Ishikawa (cell line): ENCODE measurements around the gene TLCD3A.

ENCODE experiments used
- CEBPB ChIP-seq: IDR thresholded peaks from 2 replicates; pipeline ENCODE4 v1.6.1; 2012
- CREB1 ChIP-seq: IDR thresholded peaks from 2 replicates; pipeline ENCODE4 v1.6.1; 2012; ENCODE audit warnings: low read depth
- EGR1 ChIP-seq: IDR thresholded peaks from 2 replicates; pipeline ENCODE4 v1.6.1; 2012
- EP300 ChIP-seq: IDR thresholded peaks from 2 replicates; pipeline ENCODE4 v1.6.1; 2012; ENCODE audit warnings: borderline replicate concordance
- FOXM1 ChIP-seq: IDR thresholded peaks from 2 replicates; pipeline ENCODE4 v1.6.1; 2012; ENCODE audit warnings: low read depth, borderline replicate concordance
- NFIC ChIP-seq: IDR thresholded peaks from 2 replicates; pipeline ENCODE4 v1.6.1; 2012
- RAD21 ChIP-seq: IDR thresholded peaks from 2 replicates; pipeline ENCODE4 v1.6.1; 2012; ENCODE audit warnings: low read depth
- TAF1 ChIP-seq: IDR thresholded peaks from 2 replicates; pipeline ENCODE4 v1.6.1; 2012; ENCODE audit warnings: low read depth, mild to moderate bottlenecking
- TCF12 ChIP-seq: IDR thresholded peaks from 2 replicates; pipeline ENCODE4 v1.6.1; 2012; ENCODE audit warnings: low read depth
- TEAD4 ChIP-seq: IDR thresholded peaks from 2 replicates; pipeline ENCODE4 v1.6.1; 2012
- YY1 ChIP-seq: IDR thresholded peaks from 2 replicates; pipeline ENCODE4 v1.6.1; 2012; ENCODE audit warnings: low read depth
- ZBTB7A ChIP-seq: IDR thresholded peaks from 2 replicates; pipeline ENCODE4 v1.6.1; 2012; ENCODE audit warnings: low read depth
- TF ChIP-seq, protein P1 (sequence below): IDR thresholded peaks from 2 replicates; pipeline ENCODE4 v1.6.1; 2012; ENCODE audit warnings: low read depth, mild to moderate bottlenecking
- TF ChIP-seq, protein P2 (sequence below): IDR thresholded peaks from 2 replicates; pipeline ENCODE4 v1.6.1; 2012
- TF ChIP-seq, protein P3 (sequence below): IDR thresholded peaks from 2 replicates; pipeline ENCODE4 v1.6.1; 2012

The TLCD3A gene

DNA sequence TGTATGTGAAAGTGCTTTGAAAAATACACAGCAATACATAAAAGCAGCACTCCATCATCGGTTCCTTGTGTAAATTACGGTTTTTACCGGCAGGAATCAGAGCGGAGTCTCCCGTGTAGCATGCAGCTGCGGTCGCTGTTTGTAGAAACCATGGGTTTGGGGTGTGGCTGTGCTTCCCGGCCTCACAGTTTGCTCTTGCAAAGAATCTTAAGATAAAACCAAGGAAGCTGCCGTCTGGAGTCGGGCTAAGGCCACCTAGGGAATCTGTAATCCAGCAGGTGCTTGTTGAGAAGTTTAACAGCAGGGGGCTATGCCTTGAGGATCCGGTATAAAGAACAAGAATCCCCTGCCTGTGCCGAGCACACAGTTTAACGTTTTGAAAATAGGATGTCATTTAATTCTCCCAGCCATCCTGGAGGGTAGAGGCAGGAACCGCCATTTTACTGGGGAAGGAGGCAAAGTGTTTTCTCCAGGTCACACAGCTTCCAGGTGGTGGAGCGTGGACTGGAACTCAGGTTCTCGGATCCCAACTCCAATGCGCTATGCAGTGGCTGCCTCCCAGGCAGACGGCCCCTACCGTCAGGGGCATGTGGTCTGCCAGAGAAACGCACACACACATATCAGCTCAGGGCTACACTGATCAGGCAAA is 6.0 kb upstream of the TLCD3A start:
- TF ChIP-seq YY1 (no peak), FOXM1 (no peak), RAD21 (no peak), EP300 (no peak), TCF12 (no peak), CREB1 (no peak), TEAD4 (no peak), CEBPB (no peak), NFIC (no peak), ZBTB7A (no peak), EGR1 (no peak), TAF1 (no peak)
- TF ChIP-seq, protein P1, sequence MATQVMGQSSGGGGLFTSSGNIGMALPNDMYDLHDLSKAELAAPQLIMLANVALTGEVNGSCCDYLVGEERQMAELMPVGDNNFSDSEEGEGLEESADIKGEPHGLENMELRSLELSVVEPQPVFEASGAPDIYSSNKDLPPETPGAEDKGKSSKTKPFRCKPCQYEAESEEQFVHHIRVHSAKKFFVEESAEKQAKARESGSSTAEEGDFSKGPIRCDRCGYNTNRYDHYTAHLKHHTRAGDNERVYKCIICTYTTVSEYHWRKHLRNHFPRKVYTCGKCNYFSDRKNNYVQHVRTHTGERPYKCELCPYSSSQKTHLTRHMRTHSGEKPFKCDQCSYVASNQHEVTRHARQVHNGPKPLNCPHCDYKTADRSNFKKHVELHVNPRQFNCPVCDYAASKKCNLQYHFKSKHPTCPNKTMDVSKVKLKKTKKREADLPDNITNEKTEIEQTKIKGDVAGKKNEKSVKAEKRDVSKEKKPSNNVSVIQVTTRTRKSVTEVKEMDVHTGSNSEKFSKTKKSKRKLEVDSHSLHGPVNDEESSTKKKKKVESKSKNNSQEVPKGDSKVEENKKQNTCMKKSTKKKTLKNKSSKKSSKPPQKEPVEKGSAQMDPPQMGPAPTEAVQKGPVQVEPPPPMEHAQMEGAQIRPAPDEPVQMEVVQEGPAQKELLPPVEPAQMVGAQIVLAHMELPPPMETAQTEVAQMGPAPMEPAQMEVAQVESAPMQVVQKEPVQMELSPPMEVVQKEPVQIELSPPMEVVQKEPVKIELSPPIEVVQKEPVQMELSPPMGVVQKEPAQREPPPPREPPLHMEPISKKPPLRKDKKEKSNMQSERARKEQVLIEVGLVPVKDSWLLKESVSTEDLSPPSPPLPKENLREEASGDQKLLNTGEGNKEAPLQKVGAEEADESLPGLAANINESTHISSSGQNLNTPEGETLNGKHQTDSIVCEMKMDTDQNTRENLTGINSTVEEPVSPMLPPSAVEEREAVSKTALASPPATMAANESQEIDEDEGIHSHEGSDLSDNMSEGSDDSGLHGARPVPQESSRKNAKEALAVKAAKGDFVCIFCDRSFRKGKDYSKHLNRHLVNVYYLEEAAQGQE: no peak
- TF ChIP-seq, protein P2, sequence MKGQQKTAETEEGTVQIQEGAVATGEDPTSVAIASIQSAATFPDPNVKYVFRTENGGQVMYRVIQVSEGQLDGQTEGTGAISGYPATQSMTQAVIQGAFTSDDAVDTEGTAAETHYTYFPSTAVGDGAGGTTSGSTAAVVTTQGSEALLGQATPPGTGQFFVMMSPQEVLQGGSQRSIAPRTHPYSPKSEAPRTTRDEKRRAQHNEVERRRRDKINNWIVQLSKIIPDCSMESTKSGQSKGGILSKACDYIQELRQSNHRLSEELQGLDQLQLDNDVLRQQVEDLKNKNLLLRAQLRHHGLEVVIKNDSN: no peak
- TF ChIP-seq, protein P3, sequence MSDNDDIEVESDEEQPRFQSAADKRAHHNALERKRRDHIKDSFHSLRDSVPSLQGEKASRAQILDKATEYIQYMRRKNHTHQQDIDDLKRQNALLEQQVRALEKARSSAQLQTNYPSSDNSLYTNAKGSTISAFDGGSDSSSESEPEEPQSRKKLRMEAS: no peak

DNA sequence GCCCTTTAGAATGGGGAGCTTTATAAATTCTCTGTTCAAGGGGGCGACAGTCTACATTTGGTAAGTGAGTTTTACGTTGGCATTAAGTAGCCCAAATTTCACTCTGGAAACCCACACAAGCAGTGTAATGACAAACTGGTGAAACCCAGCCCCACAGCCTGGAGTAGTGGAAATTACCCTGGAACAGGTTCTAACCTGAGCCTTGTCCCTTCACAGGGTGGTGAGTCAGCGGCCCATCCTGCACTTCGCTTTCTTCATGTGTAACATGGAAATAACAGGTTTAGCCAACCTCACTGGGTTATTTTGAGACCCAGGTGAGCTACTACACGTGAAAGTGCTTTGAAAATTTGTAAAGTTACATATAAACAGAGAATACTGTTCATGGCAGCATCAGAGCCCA is 3.5 kb upstream of the TLCD3A start:
- TF ChIP-seq EP300 (no peak), EGR1 (no peak), YY1 (no peak), CEBPB (no peak)

DNA sequence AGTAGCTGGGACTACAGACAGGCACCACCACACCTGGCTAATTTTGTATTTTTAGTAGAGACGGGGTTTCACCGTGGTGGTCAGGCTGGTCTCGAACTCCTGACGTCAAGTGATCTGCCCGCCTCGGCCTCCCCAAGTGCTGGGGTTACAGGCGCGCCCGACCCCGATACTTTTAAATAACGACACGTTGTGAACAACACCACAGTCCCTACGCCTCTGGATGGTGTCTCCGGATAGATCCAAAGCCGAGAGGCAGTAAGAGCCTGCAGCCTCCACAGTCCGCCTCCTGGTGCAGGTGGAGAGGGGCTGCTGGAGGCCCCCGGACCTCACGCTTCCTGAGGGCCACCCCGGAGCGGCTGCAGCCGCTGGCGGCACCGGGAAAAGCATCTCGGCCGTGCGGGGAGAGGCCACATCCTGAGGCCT is 741 bp upstream of the TLCD3A start:
- TF ChIP-seq, protein P1: no peak
- 0 out of 2 replicates have a peak, but pooled peaks have one; percentile 13 for TF ChIP-seq TCF12

DNA sequence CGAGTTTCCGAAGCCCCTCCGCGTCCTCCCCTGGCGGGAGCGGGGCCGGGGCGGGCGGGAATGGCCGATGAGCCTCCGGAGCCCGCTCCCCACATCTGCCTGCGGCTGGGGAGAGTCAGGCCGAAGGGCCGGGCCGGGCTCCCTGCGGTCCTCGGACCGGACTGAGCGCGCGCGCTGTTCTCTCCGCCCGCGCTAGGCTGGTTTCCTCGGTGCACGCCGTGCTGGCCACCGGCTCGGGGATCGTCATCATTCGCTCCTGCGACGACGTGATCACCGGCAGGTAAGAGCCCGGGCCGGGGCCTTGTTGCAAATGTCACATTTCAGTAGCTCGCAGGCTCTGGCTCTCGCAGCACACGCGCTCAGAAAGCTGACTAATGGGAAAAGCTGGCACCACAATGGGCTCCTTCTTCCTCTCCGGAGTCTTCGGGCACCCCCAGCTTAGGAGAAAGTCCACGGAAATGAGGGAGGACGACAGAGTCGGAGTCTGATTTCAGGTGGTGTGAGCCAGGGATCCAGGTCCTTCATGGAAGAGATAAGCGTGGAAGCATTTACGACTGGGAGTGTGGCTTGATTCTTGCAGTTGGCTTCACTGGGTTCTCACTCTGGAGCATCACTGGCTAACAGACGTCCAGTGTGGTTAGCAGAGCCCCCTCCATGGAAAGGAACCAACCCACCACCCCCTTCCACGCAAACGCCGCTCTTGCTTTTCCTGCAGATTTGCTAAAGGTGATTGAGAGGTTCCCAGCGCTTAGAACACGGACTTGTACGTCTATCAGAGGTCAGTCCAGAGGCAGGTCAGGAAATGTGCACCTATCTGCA is 715 bp downstream of the TLCD3A start:
- TF ChIP-seq, protein P2: no peak
- TF ChIP-seq CREB1 (no peak), TAF1 (peak; percentile 54; the same call in 1 of the 2 replicates), FOXM1 (no peak), RAD21 (no peak), TCF12 (peak; percentile 33; the same call in 1 of the 2 replicates), ZBTB7A (no peak), EGR1 (no peak), CEBPB (no peak), EP300 (no peak), NFIC (no peak), YY1 (no peak), TEAD4 (0 out of 2 replicates have a peak, but pooled peaks have one; percentile 8)
- TF ChIP-seq, protein P1: no peak
- TF ChIP-seq, protein P3: peak; percentile 74
